Globus pallidus (tissue), 1 donor: ENCODE measurements around the gene DRD5.

Experiments used
- DNase-seq: peaks from one replicate; pipeline ENCODE4 v3.0.0-alpha.2; 2015; ENCODE audit warnings: low spot score

The DRD5 gene

DNA sequence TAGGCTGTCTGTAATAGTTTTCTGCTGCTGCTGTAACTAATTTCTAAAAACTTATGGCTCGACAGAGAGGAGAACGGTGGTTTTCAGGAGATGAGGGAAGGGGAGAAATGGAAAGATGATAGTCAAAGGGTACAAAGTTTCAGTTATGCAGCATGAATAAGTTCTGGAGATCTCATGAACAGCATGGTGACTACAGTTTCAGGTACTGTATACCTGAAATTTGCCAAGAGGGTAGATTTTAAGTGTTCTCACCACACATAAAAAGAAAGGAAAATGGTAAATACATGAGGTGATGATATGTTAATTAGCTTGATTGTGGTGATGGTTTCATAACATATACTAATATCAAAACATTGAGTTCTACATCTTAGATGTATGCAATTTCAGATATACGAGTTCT is 34.9 kb downstream of the DRD5 start:
- DNase-seq, result no peak

- DNase-seq, result no peak
Observed at GRCh38 chr4:9820343-9820742, 38.9 kb downstream of the DRD5 start.

GRCh38 chr4:9825049-9825448 is 43.6 kb downstream of the DRD5 start:
- no peak for DNase-seq

- no peak for DNase-seq
Observed at GRCh38 chr4:9826551-9826950, 45.1 kb downstream of the DRD5 start.

DNA sequence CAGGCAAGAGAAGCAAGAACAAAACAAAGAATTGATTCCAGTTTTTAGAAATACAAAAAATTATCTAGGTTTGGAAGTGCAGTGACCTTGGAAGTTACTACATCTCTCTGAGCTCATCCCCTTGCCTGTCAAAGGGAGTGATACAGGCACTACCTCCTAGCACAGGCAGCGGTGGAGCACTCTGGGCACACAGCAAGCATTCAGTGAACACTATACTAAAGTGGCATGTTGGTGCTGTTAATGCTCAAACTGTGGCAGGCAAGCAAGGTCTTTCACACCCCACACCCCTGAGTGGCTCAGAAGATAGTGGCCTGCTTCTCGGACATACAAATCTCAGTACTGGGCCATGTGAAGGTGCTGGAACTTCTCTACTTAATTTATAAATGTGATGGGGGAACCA is 51.2 kb downstream of the DRD5 start:
- no peak for DNase-seq

DNA sequence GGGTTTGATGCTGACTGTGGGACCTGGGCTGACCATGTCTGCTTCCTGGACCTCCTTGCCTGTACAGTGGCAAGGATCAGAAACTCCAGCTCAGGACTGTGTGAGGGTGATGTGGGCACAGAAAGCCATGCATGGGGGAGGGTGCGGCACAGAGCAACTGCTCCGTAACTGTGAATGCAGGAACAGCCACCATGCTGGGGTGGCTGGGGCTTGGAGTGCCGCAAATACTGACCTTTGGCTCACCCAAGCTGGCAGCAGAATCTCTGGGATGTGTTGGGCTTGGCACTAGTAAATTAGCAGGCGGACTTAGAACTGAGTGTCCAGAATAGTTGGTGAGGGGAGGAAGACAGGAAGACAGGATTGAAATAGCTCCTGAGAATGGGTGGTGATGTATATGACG is 52.0 kb downstream of the DRD5 start:
- no peak for DNase-seq
